ENCODE measurements around the gene NFASC. TPM values are rescaled to one million over a fixed set of nuclear protein-coding genes. Genes with fewer than 3 reads are reported as not detected.

Gene NFASC
- total RNA-seq, 4 donors from 2014 or later = 12.7 to 41.7 (median 19.2) TPM

- TF ChIP-seq POLR2A (IDR thresholded peaks at IDR 0.05) (no peak), EP300 (IDR thresholded peaks at IDR 0.05) (no peak), POLR2AphosphoS5 (IDR thresholded peaks at IDR 0.05) (no peak), CTCF (IDR thresholded peaks at IDR 0.05) (no peak)
- DNase-seq (ENCODE audit: low spot score in 2 of 2) = peak in 1 of 2 donors; percentile 48
- Histone ChIP-seq H3K4me1 (peaks cover 20% of the 10 kb centered on the region), H3K27ac (no peak overlapping the region), H3K36me3 (no peaks in the 10 kb centered on the region), H3K27me3 (no peaks in the 10 kb centered on the region), H3K4me3 (no peak overlapping the region), H3K9me3 (no peaks in the 10 kb centered on the region)
- 93% methylated on average over 6 of the region's 12 CpGs for whole genome bisulfite sequencing
Measured at GRCh38 chr1:205071801-205072200, 201.1 kb downstream of the NFASC start.

DNA sequence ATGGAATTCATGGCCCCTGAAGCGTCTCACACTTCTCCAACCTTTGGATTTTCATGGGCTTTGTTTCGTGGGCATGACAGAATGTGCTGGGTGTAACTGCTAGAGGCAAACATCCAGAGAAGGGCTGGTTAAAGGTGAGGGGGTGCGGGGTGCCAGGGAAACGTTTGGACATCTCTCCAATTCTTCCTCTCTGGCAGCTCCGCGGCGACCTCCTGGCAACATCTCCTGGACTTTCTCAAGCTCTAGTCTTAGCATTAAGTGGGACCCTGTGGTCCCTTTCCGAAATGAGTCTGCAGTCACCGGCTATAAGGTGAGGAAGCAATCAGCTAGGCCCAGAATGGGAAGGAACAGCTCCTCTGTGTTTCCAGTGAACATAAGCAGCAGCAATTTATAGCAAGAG is 201.6 kb downstream of the NFASC start:
- Histone ChIP-seq H3K27ac (peak overlapping the region; percentile 3), H3K36me3 (no peaks in the 10 kb centered on the region), H3K4me1 (peaks cover 24% of the 10 kb centered on the region), H3K9me3 (no peaks in the 10 kb centered on the region), H3K4me3 (no peak overlapping the region), H3K27me3 (no peaks in the 10 kb centered on the region)
- WGBS = 81% methylated on average over 9 of the region's 9 CpGs
- peak in 1 of 2 donors; percentile 38 for DNase-seq (ENCODE audit: low spot score in 2 of 2)
- TF ChIP-seq EP300 (IDR thresholded peaks at IDR 0.05) (no peak), POLR2A (IDR thresholded peaks at IDR 0.05) (no peak), CTCF (IDR thresholded peaks at IDR 0.05) (no peak), POLR2AphosphoS5 (IDR thresholded peaks at IDR 0.05) (no peak)

Other genes with a start within 250 kb of the NFASC start
- gene LRRN2, start 185.1 kb upstream of the NFASC start, total RNA-seq = under 1 TPM; 0.19 to 0.85 (median 0.27) TPM
- gene CNTN2, start 172.3 kb downstream of the NFASC start, total RNA-seq = 10 to 100 TPM in 1 of 4 donors, 1 to 10 TPM in 1, under 1 TPM in 2; 0.68 to 13.3 (median 1.7) TPM
- gene TMEM81, start 213.6 kb downstream of the NFASC start, total RNA-seq = 1 to 10 TPM in 3 of 4 donors, under 1 TPM in 1; 0.76 to 4.7 (median 2.8) TPM

Measured in suprapubic skin (tissue), 4 donors.